GM19193 (cell line): Measurements from ENCODE around the gene CLEC1A.

Experiments
- POLR2A ChIP-seq: IDR thresholded peaks from 4 replicates; pipeline ENCODE4 v1.6.1; 2011; ENCODE audit not compliant: insufficient read depth, insufficient read length; ENCODE audit errors: extremely low read depth

The CLEC1A gene

DNA sequence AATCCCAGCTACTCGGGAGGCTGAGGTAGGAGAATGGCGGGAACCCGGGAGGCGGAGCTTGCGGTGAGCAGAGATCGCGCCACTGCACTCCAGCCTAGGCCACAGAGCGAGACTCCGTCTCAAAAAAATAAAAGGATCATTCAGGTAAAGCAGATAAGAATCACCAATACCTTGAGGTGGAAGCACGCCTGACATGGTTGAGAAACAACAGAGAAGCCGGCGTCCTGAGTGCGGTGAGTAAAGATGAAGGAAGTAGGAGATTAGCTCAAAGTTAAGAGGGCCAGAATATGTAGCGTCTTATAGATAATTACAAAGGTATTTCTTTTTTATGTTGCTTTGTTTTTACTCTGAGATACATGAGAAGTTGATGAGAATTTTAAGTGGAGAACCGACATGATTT lies 16.5 kb upstream of the CLEC1A start:
- TF ChIP-seq POLR2A = no peak

DNA sequence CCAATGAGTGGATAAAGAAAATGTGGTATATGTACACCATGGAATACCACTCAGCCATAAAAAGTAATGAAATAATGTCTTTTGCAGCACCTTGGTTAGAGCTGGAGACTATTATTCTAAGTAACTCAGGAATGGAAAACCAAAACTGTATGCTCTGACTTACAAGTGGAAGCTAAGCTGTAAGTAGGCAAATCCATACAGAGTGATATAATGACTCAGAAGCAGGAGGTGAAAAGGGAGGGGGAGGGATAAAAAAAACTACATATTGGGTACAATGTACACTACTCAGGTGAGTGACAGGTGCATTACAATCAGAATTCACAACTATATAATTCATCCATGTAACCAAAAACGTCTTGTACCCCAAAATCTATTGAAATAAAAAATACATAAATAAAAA lies 15.1 kb upstream of the CLEC1A start:
- no peak for TF ChIP-seq POLR2A

DNA sequence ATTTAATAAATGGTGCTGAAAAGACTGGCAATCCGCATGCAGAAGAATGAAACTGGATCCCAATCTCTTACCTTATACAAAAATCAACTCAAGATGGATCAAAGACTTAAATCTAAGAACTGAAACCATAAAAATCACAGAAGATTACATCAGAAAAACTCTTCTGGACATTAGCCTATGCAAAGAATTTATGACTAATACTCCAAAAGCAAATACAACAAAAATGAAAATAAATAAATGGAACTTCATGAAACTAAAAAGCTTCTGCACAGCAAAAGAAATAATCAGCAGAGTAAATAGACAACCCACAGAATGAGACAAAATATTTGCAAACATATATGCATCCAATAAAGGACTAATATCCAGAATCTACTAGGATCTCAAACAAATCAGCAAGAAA lies 14.3 kb upstream of the CLEC1A start:
- TF ChIP-seq POLR2A = no peak

DNA sequence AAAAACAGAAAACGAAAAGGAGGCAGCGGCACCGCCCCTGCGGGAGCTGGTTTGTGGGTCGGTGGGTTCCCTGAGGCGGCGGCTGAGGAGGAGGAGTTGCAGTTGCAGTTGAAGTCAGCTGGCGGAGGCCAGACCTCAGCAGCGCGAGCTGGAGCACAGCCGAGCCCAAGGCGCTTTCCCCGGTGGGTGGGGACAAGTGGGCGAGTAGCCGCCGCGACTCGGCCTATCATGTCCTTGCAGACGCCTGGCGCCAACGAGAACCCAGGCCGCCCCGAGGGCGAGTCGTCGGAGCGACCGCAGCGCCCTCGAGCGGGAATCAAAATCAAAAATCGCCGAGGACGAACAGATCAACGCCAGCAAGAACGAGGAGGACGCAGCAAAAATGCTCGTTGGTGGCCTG lies 12.7 kb upstream of the CLEC1A start:
- TF ChIP-seq POLR2A = no peak

DNA sequence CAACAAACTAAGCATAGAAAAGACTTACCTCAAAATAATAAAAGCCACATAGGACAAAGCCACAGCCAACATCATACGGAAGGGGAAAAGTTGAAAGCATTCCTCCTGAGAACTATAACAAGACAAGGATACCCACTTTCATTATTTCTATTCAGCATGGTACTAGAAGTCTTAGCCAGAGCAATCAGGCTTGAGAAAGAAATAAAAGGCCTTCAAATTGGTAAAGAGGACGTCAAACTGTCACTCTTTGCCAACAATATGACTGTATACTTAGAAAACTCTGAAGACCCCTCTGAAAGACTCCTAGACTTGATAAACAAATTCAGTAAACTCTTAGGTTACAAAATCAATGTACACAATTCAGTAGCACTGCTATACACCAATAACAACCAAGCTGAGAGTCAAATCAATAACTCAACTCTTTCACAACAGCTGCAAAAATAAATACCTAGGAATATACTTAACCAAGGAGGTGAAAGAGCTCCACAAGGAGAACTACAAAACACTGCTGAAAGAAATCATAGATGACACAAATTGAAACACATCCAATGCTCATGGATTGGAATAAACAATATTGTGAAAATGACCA lies 11.6 kb upstream of the CLEC1A start:
- TF ChIP-seq POLR2A = no peak

DNA sequence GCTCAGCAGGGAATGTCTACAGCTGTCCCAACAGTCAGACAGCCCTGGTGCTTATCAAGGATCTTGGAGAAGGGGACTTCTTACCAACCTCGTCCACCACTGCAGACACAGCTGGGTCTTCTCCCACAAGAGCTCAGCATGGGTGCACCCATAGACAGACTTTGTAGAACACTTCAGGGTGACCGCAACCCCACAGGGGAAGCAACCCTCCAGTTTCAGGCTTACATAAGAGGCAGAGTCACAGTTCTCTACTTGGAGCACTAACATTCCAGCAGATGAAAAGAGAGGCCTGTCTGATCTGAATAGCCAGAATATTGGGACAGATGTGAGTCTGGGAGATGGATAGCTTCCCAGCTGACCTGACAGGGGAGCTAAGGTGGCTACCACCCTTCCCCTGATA lies 3.5 kb upstream of the CLEC1A start:
- TF ChIP-seq POLR2A = no peak

DNA sequence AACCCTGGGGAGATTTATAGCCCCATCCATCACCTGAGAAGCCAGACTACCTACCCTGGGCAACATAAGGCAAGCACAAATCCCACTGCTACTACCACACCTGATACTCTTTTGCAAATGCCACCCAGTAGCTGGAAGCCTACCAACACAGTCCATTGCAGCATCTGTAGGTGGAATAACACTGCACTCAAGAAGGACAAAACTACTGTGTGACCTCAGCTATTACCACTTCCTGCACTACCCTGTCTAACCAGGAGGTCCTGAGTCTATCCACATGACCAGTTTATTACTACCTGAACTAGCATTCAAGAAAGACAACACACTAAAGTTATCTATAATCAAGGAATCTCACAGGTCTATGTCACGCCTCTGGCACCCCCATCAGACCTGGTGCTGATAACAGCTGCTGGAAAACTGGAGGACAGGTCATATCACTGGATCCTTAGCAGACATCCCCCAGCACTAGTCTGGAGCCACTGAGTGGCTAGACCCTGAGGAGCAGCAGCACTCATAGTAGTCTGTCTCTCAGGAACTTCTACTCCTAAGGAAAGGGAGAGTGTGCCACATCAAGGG lies 2.9 kb upstream of the CLEC1A start:
- no peak for TF ChIP-seq POLR2A

DNA sequence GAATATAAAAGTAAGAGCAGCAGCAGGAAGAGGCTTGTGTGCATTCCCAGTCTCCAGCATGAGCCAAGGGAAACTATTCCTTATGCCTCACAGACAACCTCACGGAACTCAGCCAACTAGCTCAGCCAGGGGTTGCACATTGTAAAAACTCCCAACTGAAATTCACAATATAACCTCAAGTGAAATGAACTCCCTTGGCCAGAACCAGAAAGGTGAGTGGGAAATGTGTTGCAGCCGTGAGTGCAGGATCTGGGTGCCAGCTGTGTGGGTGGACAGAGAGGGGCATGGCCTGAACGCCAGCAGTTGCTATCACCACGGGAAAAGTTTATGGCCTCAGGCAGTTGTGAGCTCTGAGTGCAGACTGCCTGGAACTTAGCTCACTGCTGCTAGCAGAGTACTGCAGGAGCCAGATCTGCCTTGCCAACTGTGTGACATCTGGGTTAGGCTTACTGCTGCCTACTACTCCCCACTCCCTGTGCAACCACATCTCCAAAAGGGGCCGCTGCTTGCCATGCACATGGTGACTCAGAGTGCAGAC lies 2.3 kb upstream of the CLEC1A start:
- TF ChIP-seq POLR2A = no peak

DNA sequence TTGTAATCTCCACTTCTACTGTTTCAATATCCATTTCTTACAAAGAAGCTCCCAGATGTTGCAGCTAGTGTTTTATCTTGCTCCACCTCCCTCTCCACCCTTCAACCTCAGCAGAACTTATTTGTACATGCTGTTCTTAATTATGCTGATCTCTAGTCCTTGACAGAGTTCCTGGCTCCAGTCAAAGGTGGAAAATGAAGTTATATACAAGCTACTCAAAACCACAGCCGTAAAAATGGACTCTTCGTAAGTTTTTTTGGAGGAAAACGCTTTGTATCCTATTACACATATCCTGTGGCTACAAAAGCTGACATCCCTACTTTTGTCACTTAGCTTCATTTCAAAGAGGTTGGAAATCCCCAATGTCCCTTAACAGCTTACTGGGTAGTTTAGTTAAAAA lies 1.3 kb downstream of the CLEC1A start:
- TF ChIP-seq POLR2A = no peak

DNA sequence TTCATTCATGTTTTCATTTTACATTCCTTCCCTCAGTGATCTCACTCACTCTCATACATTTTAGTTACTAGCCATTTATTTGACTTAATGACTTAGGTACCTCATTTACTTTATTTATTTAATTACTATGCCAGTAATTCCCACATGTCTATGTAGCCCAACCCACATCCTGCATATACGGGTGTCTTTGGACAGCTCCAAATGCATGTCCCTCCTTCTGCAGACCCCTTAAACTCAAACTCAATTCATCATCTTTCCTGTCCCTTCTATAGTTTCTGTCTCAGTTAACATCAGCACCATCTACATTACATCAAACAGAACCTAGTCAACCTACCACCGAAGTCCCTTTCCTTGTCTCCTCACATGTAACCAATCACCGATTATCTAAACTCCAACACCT lies 2.8 kb downstream of the CLEC1A start:
- no peak for TF ChIP-seq POLR2A

DNA sequence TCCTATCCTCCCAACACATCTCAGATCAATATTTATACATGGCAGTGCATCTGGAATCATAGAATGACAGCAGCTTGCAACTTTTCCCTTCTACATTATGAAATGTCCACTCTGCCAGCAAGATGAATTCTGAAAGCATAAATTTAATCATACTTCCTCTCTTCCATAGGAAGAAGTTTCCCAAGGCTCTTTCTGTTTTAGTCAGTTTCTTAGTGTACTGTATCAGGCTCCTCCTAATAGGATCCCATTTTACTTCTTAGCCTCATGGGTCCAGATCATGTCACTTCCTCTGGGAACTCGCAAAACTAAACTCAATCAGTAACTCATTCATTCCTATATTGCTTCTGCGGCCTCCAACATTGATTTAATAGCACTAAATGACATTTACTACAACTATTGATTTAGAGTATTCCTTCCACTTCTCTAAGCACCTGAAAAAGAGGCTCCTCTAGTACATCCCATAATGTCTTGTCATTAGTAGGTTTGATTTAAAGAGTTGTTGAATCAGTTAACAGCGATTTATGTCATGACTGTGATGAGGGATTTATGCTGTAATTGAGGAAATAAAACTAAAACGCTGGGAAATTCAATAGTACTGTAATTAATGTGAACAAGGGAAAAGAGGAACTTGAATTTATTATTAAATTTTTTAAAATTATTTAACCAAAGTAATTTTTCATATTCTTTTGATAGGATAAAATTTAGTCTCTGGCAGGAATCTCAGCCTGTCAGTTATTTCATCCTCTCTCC lies 4.0 kb downstream of the CLEC1A start:
- no peak for TF ChIP-seq POLR2A

DNA sequence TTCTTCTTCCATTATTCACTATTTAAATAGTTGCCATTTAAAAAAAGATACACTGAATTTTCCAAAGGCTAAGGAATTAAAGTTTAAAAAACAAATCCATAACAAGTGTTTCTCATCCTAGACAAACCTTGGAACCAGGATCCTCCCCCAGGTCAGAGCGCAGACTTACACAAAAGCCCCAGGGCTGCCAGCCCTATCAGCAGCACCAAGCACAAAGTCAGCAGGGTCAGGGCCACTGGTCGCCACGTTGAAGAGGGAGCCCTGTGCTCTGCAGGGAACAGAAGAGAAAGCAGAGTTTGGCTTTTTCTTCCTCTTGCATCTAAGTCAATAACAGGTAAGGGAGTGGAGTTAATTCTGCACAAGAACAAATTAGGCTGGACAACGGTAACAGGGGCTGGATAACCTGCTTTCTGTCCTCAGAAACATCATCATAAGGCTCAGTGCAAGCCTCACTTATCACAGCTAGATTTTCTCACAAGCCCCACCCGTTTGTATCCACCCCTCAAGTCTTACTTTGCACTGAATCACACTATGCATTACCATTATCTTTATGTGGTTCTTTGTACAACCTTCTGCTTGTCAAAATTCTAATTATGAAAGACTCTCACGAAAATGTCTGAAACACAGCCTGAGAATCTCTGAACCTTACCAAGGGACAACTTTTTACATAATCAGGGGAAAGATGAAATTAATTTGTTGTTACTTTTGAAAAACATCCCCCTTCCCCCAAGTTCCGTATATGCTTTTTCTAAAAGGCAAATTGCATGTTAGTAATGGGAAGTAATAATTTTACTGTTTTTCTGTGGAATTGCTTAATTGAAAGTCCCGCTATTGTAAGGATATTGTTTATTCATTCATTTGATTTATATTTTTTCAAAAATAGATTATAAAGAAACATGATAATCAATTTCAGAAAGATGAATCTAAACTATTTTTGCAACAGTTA lies 9.6 kb downstream of the CLEC1A start:
- TF ChIP-seq POLR2A = no peak

DNA sequence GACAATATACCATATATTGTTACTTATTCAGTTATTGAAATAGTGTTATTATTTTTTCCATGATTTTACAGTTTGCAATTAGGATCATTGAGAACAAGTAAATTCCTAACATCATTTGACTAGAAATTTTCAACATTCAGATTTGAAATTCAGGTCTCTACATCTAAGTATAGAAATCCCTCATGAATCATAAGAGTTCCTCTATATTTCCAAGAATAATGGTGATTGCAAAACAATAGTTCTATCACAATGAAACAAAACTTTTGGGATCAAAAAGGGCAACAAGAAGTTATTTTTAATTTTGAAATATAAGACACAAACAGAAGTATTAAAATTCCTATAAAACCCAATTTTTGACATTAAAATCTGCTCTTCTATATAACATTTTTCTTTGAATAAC lies 10.8 kb downstream of the CLEC1A start:
- TF ChIP-seq POLR2A = no peak

DNA sequence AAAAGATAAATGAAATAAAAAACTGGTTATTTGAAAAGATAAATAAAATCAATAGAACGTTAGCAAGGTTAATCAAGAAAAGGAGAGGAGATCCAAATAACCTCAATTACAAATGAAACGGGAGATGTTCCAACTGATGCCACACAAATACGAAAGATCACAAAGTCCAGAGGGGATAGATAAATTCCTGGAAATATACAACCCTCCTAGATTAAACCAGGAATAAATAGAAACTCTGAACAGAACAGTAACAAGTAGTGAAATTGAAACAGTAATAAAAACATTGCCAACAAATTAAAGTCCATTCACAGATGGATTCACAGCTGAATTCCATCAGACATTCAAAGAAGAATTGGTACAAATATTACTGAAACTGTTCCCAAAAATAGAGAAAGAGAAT lies 12.4 kb downstream of the CLEC1A start:
- no peak for TF ChIP-seq POLR2A

DNA sequence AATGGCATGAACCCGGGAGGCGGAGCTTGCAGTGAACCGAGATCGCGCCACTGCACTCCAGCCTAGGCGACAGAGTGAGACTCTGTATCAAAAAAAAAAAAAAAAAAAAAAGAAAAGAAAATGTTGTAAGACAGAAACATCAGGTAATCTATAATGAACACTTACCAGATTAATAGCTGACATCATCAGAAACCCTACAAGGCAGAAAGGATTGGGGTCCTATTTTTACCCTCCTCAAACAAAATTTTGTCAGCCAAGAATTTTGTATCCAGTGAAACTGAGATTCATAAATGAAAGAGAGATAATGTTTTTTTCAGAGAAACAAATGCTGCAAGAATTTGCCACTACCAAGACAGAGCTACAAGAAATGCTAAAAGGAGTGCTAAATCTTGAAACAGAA lies 14.1 kb downstream of the CLEC1A start:
- no peak for TF ChIP-seq POLR2A
